ENCODE data around the gene TRAPPC2B.

- TF ChIP-seq EZH2 (IDR thresholded peaks at IDR 0.05) (no peak), FOXP2 (optimal IDR thresholded peaks at IDR 0.05; ENCODE audit: control extremely low read depth, extremely low read length, insufficient read depth) (no peak), POLR2AphosphoS5 (IDR thresholded peaks at IDR 0.05; ENCODE audit: borderline replicate concordance, low read depth, low read length) (peak; percentile 87)
Measured at GRCh38 chr19:57320180-57321084, 42.9 kb upstream of the TRAPPC2B start, which contains the start of gene ZNF543.
